ENCODE results near the gene BCL2. TPM values are rescaled to one million over a fixed set of nuclear protein-coding genes. Genes with fewer than 3 reads are reported as not detected.

The BCL2 gene
- total RNA-seq, 1 experiment from 2014 or later, result 2.5 TPM

- POLR2A ChIA-PET, result no interaction called here
- no peaks in the 10 kb centered on the region for H3K36me3 ChIP-seq (ENCODE audit: control insufficient read depth in 1 of 2, insufficient read depth in 2 of 2, low read length in 2 of 2)
- BruUV-seq (replicated peaks), result no TSS peak
These were observed 111.7 kb downstream of the BCL2 start for GRCh38 chr18:63207835-63208234.

More at GRCh38 chr18:63207835-63208234, 111.7 kb downstream of the BCL2 start:
- TF ChIP-seq, protein P1, sequence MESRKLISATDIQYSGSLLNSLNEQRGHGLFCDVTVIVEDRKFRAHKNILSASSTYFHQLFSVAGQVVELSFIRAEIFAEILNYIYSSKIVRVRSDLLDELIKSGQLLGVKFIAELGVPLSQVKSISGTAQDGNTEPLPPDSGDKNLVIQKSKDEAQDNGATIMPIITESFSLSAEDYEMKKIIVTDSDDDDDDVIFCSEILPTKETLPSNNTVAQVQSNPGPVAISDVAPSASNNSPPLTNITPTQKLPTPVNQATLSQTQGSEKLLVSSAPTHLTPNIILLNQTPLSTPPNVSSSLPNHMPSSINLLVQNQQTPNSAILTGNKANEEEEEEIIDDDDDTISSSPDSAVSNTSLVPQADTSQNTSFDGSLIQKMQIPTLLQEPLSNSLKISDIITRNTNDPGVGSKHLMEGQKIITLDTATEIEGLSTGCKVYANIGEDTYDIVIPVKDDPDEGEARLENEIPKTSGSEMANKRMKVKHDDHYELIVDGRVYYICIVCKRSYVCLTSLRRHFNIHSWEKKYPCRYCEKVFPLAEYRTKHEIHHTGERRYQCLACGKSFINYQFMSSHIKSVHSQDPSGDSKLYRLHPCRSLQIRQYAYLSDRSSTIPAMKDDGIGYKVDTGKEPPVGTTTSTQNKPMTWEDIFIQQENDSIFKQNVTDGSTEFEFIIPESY (IDR thresholded peaks at IDR 0.05; ENCODE audit: extremely low read depth, insufficient replicate concordance, low read length), result no peak
- TF ChIP-seq EZH2phosphoT487 (IDR thresholded peaks at IDR 0.05; ENCODE audit: borderline replicate concordance), result no peak
- no peak for TF ChIP-seq POLR2AphosphoS5 (IDR thresholded peaks at IDR 0.05; ENCODE audit: low read depth, low read length)
- TF ChIP-seq ZNF274 (IDR thresholded peaks at IDR 0.05; ENCODE audit: low read depth, low read length), result no peak
- no peak for TF ChIP-seq FOSL1 (IDR thresholded peaks at IDR 0.05; ENCODE audit: low read depth)
- no peak for TF ChIP-seq CTCF (IDR thresholded peaks at IDR 0.05 in 2 of 3, conservative IDR thresholded peaks at IDR 0.05 in 1 of 3; ENCODE audit: borderline replicate concordance in 1 of 3, insufficient read depth in 1 of 3, low read depth in 2 of 3, low read length in 2 of 3)
- TF ChIP-seq ZFX (IDR thresholded peaks at IDR 0.05), result no peak
- no peak for TF ChIP-seq TCF7L2 (IDR thresholded peaks at IDR 0.05; ENCODE audit: borderline replicate concordance, extremely low read depth, insufficient read depth, insufficient read length)
- H3K4me1 ChIP-seq (ENCODE audit: control insufficient read depth in 1 of 2, insufficient read depth in 2 of 2, low read length in 2 of 2), result no peaks in the 10 kb centered on the region
- H3K4me3 ChIP-seq (replicated peaks in 1 of 2; ENCODE audit: low read depth in 1 of 2, low read length in 2 of 2), result no peak overlapping the region
- no peak for ATAC-seq
- intact Hi-C loops (cut with micrococcal nuclease), result no loop called here
- no peaks in the 10 kb centered on the region for H3K79me2 ChIP-seq (ENCODE audit: insufficient read depth, low read length)
- no peaks in the 10 kb centered on the region for H3K9me2 ChIP-seq (ENCODE audit: insufficient read depth)
- no peak overlapping the region for H2AFZ ChIP-seq (ENCODE audit: low read depth, low read length, poor library complexity, severe bottlenecking)
- no peak overlapping the region for H3K27ac ChIP-seq (ENCODE audit: low read depth, low read length)
- no peak overlapping the region for H3K9ac ChIP-seq (ENCODE audit: low read length)
- H3K9me3 ChIP-seq (ENCODE audit: control insufficient read depth in 1 of 2, insufficient read depth in 1 of 2, low read depth in 1 of 2, low read length in 2 of 2), result no peaks in the 10 kb centered on the region
- RAD21 ChIA-PET (ENCODE audit: low non-redundant PET in 1 of 2, low total read pairs in 2 of 2, uncharacterized antibody in 2 of 2, unreplicated experiment in 2 of 2), result no interaction called here
- no peak overlapping the region for H3K4me2 ChIP-seq (ENCODE audit: low read length)
- DNase-seq (ENCODE audit: low read depth, low spot score), result no peak
- CTCF ChIA-PET, result no interaction called here
- H3K27me3 ChIP-seq (ENCODE audit: insufficient read depth, low read length), result peaks cover 42% of the 10 kb centered on the region
- no peaks in the 10 kb centered on the region for H4K20me1 ChIP-seq (ENCODE audit: insufficient read depth)
